Measurements from ENCODE around the gene VANGL1.

Gene VANGL1

DNA sequence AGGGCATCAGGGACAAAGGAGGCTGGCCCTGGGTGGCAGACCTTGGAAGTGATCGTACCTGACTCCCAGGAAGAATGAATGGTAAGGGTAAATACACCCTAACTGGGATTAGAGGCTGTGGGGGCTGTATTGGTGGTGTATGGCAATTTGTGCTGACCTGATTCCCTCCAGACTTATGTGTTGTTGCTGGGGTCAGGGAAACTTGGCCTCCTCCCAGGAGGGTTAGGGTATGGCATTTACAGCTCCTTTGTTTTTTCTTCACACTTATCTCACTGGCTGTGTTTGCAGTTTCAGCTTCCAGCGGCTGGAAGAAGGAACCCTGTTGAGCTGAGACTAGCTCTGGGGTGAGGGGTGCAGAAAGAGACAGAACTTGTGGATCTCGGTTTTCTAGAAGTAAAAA, 8.2 kb downstream of the VANGL1 start:
- DNase-seq (ENCODE audit: low read depth) = no peak
- peak overlapping the region; percentile 18; the same call in 1 of the 2 replicates for H3K4me3 ChIP-seq (ENCODE audit: low read depth, low read length)
- TF ChIP-seq, protein P1, sequence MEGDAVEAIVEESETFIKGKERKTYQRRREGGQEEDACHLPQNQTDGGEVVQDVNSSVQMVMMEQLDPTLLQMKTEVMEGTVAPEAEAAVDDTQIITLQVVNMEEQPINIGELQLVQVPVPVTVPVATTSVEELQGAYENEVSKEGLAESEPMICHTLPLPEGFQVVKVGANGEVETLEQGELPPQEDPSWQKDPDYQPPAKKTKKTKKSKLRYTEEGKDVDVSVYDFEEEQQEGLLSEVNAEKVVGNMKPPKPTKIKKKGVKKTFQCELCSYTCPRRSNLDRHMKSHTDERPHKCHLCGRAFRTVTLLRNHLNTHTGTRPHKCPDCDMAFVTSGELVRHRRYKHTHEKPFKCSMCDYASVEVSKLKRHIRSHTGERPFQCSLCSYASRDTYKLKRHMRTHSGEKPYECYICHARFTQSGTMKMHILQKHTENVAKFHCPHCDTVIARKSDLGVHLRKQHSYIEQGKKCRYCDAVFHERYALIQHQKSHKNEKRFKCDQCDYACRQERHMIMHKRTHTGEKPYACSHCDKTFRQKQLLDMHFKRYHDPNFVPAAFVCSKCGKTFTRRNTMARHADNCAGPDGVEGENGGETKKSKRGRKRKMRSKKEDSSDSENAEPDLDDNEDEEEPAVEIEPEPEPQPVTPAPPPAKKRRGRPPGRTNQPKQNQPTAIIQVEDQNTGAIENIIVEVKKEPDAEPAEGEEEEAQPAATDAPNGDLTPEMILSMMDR (IDR thresholded peaks at IDR 0.05; ENCODE audit: low read depth, low read length, missing control alignments) = no peak

DNA sequence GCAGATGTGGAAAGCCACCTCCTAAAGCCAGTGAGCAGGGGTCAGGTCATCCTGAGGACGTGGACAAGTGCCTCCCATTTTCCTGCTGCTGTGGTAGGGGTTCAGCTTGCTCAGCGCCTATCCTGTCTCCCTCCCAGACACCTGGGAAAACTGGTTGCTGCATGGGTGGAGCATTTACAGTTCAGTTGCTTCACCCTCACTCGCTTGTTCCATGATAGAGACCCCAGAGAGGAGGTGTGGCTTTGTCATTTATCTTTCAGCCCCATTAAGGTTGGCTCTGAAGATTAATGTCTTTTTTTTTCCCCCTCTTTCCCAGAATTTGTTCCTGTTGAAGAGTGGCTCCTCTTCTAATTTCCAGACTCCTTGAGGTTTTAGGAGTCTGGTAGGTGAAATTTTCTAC, 9.2 kb downstream of the VANGL1 start:
- no peak overlapping the region for H3K4me3 ChIP-seq (ENCODE audit: low read depth, low read length)
- DNase-seq (ENCODE audit: low read depth) = no peak
- TF ChIP-seq, protein P1 (IDR thresholded peaks at IDR 0.05; ENCODE audit: low read depth, low read length, missing control alignments) = no peak

DNA sequence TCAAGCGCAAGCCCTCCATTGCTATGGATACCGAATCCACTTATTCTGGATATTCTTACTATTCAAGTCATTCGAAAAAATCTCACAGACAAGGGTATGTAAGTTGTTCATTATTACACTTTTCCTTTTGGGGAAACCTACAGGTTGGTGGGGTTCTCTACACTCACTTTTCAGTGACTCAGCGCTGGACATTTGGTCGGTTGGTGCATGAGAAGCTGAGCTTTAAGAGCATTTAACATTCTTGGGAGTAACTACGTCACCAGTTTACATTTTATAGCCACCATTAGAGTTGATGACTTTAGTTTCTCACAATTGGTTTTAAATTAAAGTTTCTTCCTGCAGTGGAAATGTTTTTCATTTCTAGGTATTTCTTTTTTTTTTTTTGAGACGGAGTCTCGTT, 9.6 kb downstream of the VANGL1 start:
- DNase-seq (ENCODE audit: low read depth) = no peak
- H3K4me3 ChIP-seq (ENCODE audit: low read depth, low read length) = no peak overlapping the region
- TF ChIP-seq, protein P1 (IDR thresholded peaks at IDR 0.05; ENCODE audit: low read depth, low read length, missing control alignments) = no peak

DNA sequence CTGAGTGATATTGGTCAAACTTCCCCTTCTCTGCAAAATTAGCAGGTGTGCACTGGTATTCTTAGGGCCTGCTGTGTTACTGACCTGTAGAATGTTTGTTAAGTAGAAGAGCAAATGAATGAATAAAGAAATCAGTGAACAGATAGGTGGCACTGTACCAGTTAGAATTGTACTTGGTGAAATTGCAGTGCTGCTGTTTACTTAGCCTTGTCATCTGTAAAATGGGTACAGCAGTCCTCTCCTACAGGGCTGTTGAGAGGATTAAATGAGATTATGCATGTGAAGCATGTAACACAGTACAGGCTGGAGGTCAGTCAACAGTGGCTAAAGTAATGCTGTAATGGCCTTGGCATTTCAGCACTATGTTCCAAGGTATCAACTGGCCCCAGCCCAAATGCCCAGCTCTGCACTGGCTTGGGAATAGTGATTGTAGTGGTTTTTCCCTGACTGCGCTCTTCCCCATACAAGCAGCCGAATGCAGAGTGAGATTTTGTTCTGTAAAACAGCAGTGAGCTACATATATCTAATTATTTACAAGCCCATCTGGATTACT, 10.5 kb downstream of the VANGL1 start:
- TF ChIP-seq, protein P1 (IDR thresholded peaks at IDR 0.05; ENCODE audit: low read depth, low read length, missing control alignments) = no peak
- DNase-seq (ENCODE audit: low read depth) = no peak
- no peak overlapping the region for H3K4me3 ChIP-seq (ENCODE audit: low read depth, low read length)

DNA sequence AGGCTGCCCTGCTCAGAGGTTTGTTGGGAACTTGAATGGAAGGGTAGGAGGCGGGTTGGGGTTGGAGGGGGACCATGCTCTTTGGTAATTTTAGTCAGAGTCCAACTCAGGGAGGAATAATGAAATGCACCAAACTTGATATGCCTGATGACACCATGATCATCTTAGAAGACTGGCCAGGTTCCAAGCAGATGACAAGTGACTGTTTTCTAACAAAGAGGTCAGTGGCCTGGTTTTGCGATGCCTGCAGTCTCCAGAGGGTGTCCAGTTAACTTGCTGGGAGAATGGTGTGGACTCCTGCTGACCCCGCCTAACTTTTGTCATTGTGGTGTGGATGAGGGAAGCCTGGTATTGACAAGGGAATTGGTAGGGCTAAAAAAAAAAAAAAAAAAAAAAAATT, 12.4 kb downstream of the VANGL1 start:
- TF ChIP-seq, protein P1 (IDR thresholded peaks at IDR 0.05; ENCODE audit: low read depth, low read length, missing control alignments) = no peak
- DNase-seq (ENCODE audit: low read depth) = no peak
- H3K4me3 ChIP-seq (ENCODE audit: low read depth, low read length) = no peak overlapping the region

DNA sequence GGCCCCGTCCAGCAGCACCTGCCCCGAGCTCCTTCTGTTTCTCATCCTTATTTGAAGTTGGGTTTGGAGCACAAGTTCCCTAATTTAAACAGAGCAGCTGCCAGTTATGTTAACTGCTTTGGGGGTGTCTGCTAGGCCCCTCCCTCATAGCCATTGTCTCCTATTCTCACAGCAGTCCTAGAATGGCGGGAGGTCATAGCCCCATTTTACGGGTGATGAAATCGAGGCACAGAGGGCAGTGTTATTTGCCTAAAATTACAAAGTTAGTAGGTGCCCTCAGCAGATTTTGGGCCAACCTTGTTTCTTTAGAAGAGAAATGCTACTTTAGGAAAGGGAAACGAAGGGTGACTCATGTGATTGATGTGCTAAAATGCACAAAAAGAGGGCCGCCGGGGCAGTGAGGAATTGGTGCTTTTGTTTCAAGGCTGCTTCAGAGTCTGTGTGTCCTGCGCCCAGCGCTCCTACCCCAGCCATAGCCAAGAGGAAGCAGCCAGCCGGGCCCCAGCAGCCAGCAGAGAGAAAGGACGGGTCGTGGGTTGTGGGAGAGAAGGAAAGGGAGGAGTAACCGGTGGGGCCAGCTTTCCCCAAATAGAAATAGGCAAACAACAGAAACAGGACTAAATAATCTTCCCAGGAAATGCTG, 13.0 kb downstream of the VANGL1 start:
- H3K4me3 ChIP-seq (ENCODE audit: low read depth, low read length) = no peak overlapping the region
- DNase-seq (ENCODE audit: low read depth) = no peak
- TF ChIP-seq, protein P1 (IDR thresholded peaks at IDR 0.05; ENCODE audit: low read depth, low read length, missing control alignments) = no peak

DNA sequence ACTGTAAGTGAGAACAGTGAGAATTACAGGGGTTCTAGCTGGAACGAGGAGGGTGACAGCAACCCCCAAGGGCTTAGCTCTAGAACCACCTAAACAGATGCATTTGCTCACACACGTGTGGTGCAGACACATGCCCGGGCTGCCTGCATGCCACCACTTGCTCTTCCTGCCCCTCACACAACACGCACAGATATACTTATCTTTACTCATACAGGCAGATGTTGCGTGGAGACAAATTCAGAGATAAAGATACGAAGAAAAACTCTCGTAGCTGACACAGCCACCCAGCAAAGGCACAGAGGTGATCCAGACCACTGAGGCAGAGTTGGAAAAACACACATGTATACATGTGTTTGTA, 13.5 kb downstream of the VANGL1 start:
- no peak for DNase-seq (ENCODE audit: low read depth)
- no peak overlapping the region for H3K4me3 ChIP-seq (ENCODE audit: low read depth, low read length)
- TF ChIP-seq, protein P1 (IDR thresholded peaks at IDR 0.05; ENCODE audit: low read depth, low read length, missing control alignments) = no peak
